HG02798 (cell line): Measurements from ENCODE around the gene CABLES1.
"Not testable (repeated sequence)": the region's sequence is repeated elsewhere in the genome, so short reads cannot be mapped to it uniquely, and the experiment has no call there.

Experiments used
- ATAC-seq: cut with Tn5 transposase; IDR thresholded peaks from one replicate; pipeline ENCODE4 v1.9.1; 2021; ENCODE audit warnings: mild to moderate bottlenecking; ENCODE audit not compliant: unreplicated experiment, poor library complexity

CABLES1 gene

GRCh38 chr18:23258566-23259469 is 123.5 kb downstream of the CABLES1 start:
- no peak for ATAC-seq

GRCh38 chr18:23259701-23260681 is 124.7 kb downstream of the CABLES1 start:
- ATAC-seq, result peak; percentile 44

GRCh38 chr18:23260926-23261590 is 125.8 kb downstream of the CABLES1 start:
- no peak for ATAC-seq

- ATAC-seq, result no peak
Measured at GRCh38 chr18:23263551-23264235, 128.4 kb downstream of the CABLES1 start.

DNA sequence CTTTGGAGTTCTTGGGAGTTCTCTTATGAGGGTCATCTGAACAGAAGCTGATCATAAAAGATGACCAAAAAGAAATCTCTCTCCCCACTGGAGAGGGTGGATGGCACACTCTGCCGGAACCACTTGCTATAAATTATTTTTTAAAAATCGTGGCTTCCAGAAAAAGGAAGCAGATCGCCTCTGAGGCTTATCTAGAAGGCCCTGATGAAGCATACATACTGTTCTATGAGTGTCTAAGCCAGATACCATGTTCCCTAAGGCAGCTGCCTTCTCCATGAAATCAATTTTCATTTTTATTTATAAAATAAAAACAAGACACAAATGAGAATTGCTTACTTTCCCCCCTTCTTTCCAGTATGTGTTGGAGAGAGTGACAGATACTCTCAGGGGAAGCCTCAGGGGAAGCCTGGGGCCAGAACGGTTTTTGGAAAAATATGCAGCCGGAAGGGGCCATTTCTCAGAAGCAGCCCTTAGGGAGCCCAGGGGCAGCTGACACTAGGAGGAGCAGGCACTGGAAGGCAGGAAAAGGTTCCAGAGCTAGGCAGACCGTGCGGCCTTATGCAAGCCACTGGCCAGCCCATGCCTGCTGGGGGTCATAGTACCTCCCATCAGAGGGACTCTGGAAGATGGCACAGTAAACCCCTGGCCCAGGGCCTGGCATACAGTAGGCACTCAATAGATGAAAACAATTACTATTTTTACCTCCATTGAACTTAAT is 130.6 kb downstream of the CABLES1 start:
- no peak for ATAC-seq

DNA sequence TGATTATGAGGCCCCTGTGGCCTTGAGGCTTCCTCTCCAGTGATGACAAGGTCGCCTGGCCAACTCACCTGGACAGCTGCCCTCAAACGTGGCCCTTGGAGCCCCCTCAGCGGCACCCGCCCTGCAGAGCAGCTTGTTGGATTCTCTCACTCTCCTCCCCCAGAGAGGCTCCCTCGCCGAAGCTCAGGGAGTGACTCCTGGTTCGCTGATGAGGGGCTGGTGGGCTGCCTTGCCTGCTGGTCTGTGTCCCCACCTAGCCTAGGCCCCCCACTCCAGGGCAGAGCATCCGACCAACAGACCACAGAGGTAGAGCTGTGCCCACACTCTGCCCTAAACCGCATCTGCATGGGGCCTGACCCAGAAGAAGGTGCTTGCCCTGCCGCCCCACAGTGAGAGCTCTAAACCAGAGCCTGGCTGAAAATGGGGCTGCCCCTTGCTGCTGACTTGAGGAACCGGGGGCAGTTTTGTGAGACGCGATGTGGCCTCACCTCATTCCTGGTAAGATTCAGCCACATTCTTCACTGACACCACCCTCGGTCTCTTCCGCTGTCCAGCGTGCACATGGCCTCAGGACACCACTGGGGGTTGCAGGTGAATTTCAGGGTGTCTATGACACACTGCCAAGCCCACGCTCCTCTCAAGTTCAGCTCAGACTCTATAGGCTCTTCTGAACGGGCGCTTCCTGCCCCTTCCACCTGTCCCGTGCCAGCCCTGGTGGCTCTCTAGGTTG is 131.6 kb downstream of the CABLES1 start:
- peak; percentile 79 for ATAC-seq

DNA sequence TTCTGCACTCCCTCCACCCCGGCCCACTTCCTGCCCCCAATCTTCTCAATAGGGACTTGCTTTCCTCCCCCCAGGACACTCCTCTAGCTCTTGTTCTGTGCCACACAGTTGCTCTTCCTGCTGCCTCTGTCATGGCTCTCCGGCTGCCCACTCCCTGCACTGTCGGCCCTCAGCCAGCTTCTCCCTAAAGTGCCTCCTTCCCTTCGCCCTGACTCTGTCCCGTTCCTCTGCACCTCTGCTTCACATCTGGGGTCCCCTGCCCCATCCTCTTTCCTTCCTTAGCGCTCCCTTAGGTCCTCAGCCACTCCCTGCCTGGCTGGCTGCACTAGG is 132.1 kb downstream of the CABLES1 start:
- ATAC-seq, result no peak

DNA sequence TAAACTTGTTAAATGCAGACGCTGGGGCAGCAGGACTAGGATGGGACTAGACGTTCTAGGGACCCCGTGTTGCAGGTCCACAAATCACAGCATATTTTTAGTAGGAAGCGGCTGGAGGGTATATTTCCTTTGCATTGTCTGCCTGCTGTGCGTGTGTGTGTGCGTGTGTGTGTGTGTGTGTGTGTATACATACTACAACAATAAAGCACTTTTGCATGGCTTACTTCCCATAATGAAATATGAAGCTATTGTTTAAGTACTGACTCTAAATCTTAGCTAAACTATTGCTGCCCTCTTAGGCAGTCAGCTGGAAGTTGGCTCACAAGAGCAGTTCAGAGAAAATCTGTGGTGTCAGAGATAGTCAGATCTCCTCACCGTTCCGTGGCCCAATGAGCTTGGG is 133.4 kb downstream of the CABLES1 start:
- no peak for ATAC-seq

DNA sequence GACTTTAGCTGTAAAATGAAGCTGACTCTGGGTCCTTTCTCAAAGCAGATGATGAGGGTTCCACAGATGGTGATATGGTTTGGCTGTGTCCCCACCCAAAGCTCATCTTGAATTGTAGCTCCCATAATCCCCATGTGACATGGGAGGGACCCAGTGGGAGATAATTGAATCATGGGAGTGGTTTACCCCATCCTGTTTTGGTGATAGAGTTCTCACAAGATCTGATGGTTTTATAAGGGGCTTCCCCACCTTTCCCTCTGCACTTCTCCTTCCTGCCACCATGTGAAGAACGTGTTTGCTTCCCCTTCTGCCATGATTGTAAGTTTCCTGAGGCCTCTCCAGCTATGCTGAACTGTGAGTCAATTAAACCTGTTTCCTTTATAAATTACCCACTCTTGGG is 133.8 kb downstream of the CABLES1 start:
- not testable (repeated sequence) for ATAC-seq

GRCh38 chr18:23269928-23270327 is 134.6 kb downstream of the CABLES1 start:
- ATAC-seq, result no peak

DNA sequence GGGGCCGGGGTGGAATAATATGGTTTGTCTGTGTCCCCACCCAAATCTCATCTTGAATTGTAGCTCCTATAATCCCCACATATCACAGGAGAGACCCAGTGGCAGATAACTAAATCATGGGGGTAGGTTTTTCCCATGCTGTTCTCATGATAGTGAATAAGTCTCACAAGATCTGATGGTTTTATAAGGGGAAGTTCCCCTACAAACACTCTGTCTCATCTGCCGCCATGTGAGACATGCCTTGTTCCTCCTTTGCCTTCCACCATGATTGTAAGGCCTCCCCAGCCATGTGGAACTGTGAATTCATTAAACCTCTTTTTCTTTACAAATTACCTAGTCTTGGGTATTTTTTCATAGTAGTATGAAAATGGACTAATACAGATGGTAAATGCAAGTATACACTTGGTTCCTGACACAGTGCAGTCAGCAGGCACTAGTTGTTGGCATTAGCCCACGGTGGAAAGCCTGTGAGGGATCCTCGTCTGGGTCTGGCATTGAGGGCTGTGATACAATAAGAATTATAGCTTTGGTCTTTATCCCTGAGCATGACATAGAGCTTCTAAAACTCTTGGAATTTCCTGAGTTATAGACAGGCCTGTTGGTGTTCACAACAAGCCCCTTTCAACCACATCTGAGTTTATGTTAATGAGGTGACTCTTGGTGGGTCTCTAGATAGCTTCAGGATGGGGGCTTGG is 135.8 kb downstream of the CABLES1 start:
- ATAC-seq, result no peak

DNA sequence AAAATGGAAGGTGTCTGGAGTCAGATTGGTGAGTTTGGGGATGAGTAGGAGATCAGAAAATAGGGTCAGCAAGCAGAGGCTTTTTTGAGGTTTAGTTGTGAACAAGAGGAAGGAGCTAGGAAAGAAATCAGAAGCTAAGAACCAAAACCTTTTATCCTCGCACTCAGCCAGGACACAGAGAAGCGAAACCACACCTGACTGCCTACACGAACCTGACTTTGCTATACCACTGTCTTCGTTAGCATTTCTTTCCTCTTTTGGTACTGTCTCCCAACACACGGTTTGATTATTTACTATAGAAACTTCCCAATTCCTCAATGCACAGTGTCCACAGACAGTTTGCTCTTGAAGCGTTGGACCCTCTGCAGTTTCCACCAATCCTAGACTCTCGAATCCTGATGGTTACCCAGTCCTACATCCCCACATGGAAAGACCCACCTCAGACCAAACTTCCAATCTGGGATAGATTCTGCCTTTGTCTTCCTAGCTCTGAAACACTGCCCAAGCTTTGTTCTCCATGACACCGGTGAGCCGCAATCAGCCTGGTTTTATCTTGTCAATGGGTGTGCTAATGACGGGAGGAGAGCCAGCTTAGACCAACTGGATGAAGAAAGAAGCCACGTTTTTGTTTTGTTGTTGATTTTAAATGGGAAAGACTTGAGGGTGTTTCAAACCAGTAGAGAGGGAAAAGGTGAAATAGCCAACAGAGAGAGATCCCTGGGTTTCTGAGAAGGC is 137.4 kb downstream of the CABLES1 start:
- ATAC-seq, result no peak

- ATAC-seq, result no peak
Measured at GRCh38 chr18:23273443-23273966, 138.2 kb downstream of the CABLES1 start.

- ATAC-seq, result no peak
Measured at GRCh38 chr18:23274638-23275482, 139.6 kb downstream of the CABLES1 start.

- ATAC-seq, result no peak
Measured at GRCh38 chr18:23276451-23276850, 141.2 kb downstream of the CABLES1 start.

GRCh38 chr18:23277399-23277798 is 142.1 kb downstream of the CABLES1 start:
- ATAC-seq, result no peak
